SU-DHL-6 (cell line): ENCODE data around the gene DIS3L2.

ENCODE experiments used
- CTCF ChIP-seq: fragments of 200-600 bp; sonication (generic); IDR thresholded peaks from one replicate; pipeline ENCODE4 v1.5.1; 2017; ENCODE audit warnings: antibody characterized with exemption, mild to moderate bottlenecking, low read length, moderate library complexity; ENCODE audit not compliant: insufficient read depth, poor library complexity, severe bottlenecking
- EZH2phosphoT487 ChIP-seq: fragments of 200-600 bp; sonication (generic), shearing (Covaris generic); conservative IDR thresholded peaks from 2 replicates; pipeline ENCODE4 v1.6.1; 2018; ENCODE audit warnings: mild to moderate bottlenecking, antibody characterized with exemption, low read length, moderate library complexity, mixed read lengths

- TF ChIP-seq CTCF (no peak), EZH2phosphoT487 (no peak)
These were observed 391.1 kb downstream of the DIS3L2 start for GRCh38 chr2:232352511-232353091.
